GM18505 (cell line): ENCODE measurements around the gene IFITM5.

Experiments used
- ATAC-seq: cut with Tn5 transposase; IDR thresholded peaks from one replicate; pipeline ENCODE4 v1.9.1; 2021; ENCODE audit not compliant: unreplicated experiment
- POLR2A ChIP-seq: IDR thresholded peaks from 4 replicates; pipeline ENCODE4 v1.6.1; 2011; ENCODE audit warnings: borderline replicate concordance; ENCODE audit not compliant: insufficient read depth, insufficient read length; ENCODE audit errors: extremely low read depth

IFITM5 gene

GRCh38 chr11:253886-254270, 45.4 kb downstream of the IFITM5 start:
- no peak for TF ChIP-seq POLR2A
- no peak for ATAC-seq

- no peak for TF ChIP-seq POLR2A
- ATAC-seq, result no peak
These were observed 46.0 kb downstream of the IFITM5 start for GRCh38 chr11:253160-253885.

GRCh38 chr11:252666-253065, 46.7 kb downstream of the IFITM5 start:
- TF ChIP-seq POLR2A, result no peak
- ATAC-seq, result no peak

- TF ChIP-seq POLR2A, result no peak
- ATAC-seq, result no peak
These were observed 47.8 kb downstream of the IFITM5 start for GRCh38 chr11:251550-251949.

- ATAC-seq, result no peak
- no peak for TF ChIP-seq POLR2A
These were observed 48.5 kb downstream of the IFITM5 start for GRCh38 chr11:250740-251299.

- TF ChIP-seq POLR2A, result no peak
- ATAC-seq, result no peak
These were observed 49.1 kb downstream of the IFITM5 start for GRCh38 chr11:250274-250673.

GRCh38 chr11:249062-249461, 50.3 kb downstream of the IFITM5 start:
- no peak for TF ChIP-seq POLR2A
- no peak for ATAC-seq
